Measurements from ENCODE around the gene VPS36. TPM values are rescaled to one million over a fixed set of nuclear protein-coding genes. Genes with fewer than 3 reads are reported as not detected.

VPS36 gene
- total RNA-seq, 1 experiment from 2014 or later, result 34.8 TPM

DNA sequence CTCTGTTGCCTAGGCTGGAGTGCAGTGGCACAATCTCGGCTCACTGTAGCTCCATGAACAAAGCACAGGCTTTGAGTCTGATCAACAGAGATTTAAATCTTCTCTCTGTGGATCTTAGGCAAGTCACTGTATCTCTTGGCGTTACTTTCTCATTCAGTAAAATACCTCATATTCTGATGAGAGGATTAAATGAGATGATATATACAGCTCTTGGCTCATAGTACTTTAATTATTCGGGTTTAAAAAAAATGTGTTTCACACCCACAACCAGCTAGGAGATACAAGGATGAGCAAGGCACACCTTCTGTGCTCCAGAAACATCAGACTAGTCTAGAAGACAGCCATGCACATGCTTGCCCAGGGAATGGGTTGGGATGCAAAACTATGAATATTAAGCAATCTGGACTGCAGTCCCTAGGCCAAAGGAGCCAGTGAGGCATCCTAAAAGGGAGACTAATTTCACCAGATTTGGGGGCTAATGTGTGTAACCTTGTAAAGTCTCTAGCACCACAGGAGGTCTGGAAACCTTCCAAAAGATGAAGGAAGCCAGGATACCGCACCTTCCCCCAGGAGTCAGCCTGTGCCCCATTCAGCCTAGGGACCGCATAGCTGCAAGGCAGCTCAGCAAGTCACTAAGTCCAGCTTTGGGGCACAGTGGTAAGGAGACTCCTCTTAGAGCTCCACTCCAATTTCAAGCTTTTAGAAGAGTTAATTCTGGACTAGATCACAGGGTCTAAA, 2.5 kb downstream of the VPS36 start:
- peaks cover 14 to 18% of the 10 kb centered on the region in 2 experiments for H3K4me1 ChIP-seq (ENCODE audit: control insufficient read depth in 1 of 2, insufficient read depth in 2 of 2, low read length in 2 of 2)
- BruUV-seq (replicated peaks), result no TSS peak
- CTCF ChIA-PET, result no interaction called here
- ATAC-seq (no peak), DNase-seq (ENCODE audit: low read depth, low spot score) (no peak)
- H3K79me2 ChIP-seq (ENCODE audit: insufficient read depth, low read length), result peaks cover 62% of the 10 kb centered on the region
- H3K9ac ChIP-seq (ENCODE audit: low read length), result no peak overlapping the region
- intact Hi-C loops (cut with micrococcal nuclease), result no loop called here
- H3K36me3 ChIP-seq (ENCODE audit: control insufficient read depth in 1 of 2, insufficient read depth in 2 of 2, low read length in 2 of 2), result no peaks in the 10 kb centered on the region
- POLR2A ChIA-PET, result interaction anchor here (0.5 kb wide), 1 partner anchor 96 kb away, joined by 5 read pairs; no protein-coding TSS in a partner anchor
- no peaks in the 10 kb centered on the region for H4K20me1 ChIP-seq (ENCODE audit: insufficient read depth)
- H3K9me2 ChIP-seq (ENCODE audit: insufficient read depth), result no peaks in the 10 kb centered on the region
- H3K27ac ChIP-seq (ENCODE audit: low read depth, low read length), result no peak overlapping the region
- H3K27me3 ChIP-seq (ENCODE audit: insufficient read depth, low read length), result no peaks in the 10 kb centered on the region
- TF ChIP-seq, protein P1, sequence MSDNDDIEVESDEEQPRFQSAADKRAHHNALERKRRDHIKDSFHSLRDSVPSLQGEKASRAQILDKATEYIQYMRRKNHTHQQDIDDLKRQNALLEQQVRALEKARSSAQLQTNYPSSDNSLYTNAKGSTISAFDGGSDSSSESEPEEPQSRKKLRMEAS (IDR thresholded peaks at IDR 0.05), result no peak
- TF ChIP-seq ZNF274 (IDR thresholded peaks at IDR 0.05; ENCODE audit: low read depth, low read length) (no peak), FOSL1 (IDR thresholded peaks at IDR 0.05; ENCODE audit: low read depth) (no peak), YY1 (IDR thresholded peaks at IDR 0.05; ENCODE audit: extremely low read depth, insufficient replicate concordance, low read depth, low read length) (no peak), ATF3 (IDR thresholded peaks at IDR 0.05) (no peak), SRF (IDR thresholded peaks at IDR 0.05; ENCODE audit: low read depth) (no peak), CEBPB (IDR thresholded peaks at IDR 0.05; ENCODE audit: low read depth) (no peak), SIN3A (IDR thresholded peaks at IDR 0.05; ENCODE audit: low read depth) (no peak), POLR2AphosphoS5 (IDR thresholded peaks at IDR 0.05; ENCODE audit: low read depth, low read length) (no peak), EZH2 (IDR thresholded peaks at IDR 0.05) (no peak), EZH2phosphoT487 (IDR thresholded peaks at IDR 0.05; ENCODE audit: borderline replicate concordance) (no peak), JUND (IDR thresholded peaks at IDR 0.05) (no peak)
- TF ChIP-seq, protein P2, sequence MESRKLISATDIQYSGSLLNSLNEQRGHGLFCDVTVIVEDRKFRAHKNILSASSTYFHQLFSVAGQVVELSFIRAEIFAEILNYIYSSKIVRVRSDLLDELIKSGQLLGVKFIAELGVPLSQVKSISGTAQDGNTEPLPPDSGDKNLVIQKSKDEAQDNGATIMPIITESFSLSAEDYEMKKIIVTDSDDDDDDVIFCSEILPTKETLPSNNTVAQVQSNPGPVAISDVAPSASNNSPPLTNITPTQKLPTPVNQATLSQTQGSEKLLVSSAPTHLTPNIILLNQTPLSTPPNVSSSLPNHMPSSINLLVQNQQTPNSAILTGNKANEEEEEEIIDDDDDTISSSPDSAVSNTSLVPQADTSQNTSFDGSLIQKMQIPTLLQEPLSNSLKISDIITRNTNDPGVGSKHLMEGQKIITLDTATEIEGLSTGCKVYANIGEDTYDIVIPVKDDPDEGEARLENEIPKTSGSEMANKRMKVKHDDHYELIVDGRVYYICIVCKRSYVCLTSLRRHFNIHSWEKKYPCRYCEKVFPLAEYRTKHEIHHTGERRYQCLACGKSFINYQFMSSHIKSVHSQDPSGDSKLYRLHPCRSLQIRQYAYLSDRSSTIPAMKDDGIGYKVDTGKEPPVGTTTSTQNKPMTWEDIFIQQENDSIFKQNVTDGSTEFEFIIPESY (IDR thresholded peaks at IDR 0.05; ENCODE audit: extremely low read depth, insufficient replicate concordance, low read length), result no peak
- H3K4me2 ChIP-seq (ENCODE audit: low read length), result no peak overlapping the region
- RAD21 ChIA-PET (ENCODE audit: low non-redundant PET in 1 of 2, low total read pairs in 2 of 2, uncharacterized antibody in 2 of 2, unreplicated experiment in 2 of 2), result no interaction called here
- no peak overlapping the region for H2AFZ ChIP-seq (ENCODE audit: low read depth, low read length, poor library complexity, severe bottlenecking)
- no peaks in the 10 kb centered on the region for H3K9me3 ChIP-seq (ENCODE audit: control insufficient read depth in 1 of 2, insufficient read depth in 1 of 2, low read depth in 1 of 2, low read length in 2 of 2)
- H3K4me3 ChIP-seq (replicated peaks in 1 of 2; ENCODE audit: low read depth in 1 of 2, low read length in 2 of 2), result no peak overlapping the region

Measured in HCT116 (cell line).